Adrenal gland (tissue), 12 donors: ENCODE results near the gene TSHZ2. TPM values are rescaled to one million over a fixed set of nuclear protein-coding genes. Genes with fewer than 3 reads are reported as not detected.

Experiments
- DNase-seq, 7 donors: peaks; one replicate each; pipeline ENCODE4 v3.0.0-alpha.2; 2019 to 2020
- H3K27ac ChIP-seq, 5 donors: fragments of 200-600 bp; sonication (generic) in 4 of 5; 1 replicate in 3 of 5; 2 replicates in 2 of 5; pipeline versions ENCODE4 v1.5.1 to v1.8.0; 2016 to 2020; ENCODE audit warnings: mild to moderate bottlenecking in 1 of 5
- H3K27me3 ChIP-seq: fragments of 200-600 bp; 2 replicates; pipeline ENCODE4 v1.8.0; 2021
- H3K36me3 ChIP-seq, 2 donors: fragments of 200-600 bp; replicated peaks in 1 of 2; 1 replicate in 1 of 2; 2 replicates in 1 of 2; pipeline versions ENCODE4 v1.5.1 to v1.8.0; 2018 to 2022
- H3K4me1 ChIP-seq, 2 donors: fragments of 200-600 bp; replicated peaks in 1 of 2; 1 replicate in 1 of 2; 2 replicates in 1 of 2; pipeline versions ENCODE4 v1.5.1 to v1.8.0; 2018 to 2021
- H3K4me3 ChIP-seq, 4 donors: fragments of 200-600 bp; sonication (generic) in 3 of 4; one replicate each; pipeline ENCODE4 v1.5.1; 2016 to 2018
- H3K9me3 ChIP-seq, 3 donors: fragments of 200-600 bp; sonication (generic) in 1 of 3; replicated peaks in 1 of 3; 1 replicate in 2 of 3; 2 replicates in 1 of 3; pipeline versions ENCODE4 v1.5.1 to v1.8.0; 2016 to 2021
- POLR2A ChIP-seq, 2 donors: fragments of 450-650 bp; IDR thresholded peaks; one replicate each; pipeline ENCODE4 v1.6.1; 2017; ENCODE audit warnings: antibody characterized with exemption in 2 of 2, mild to moderate bottlenecking in 2 of 2, moderate library complexity in 1 of 2
- whole genome bisulfite sequencing, 4 donors: extraction: QIAGEN DNeasy Blood & Tissue Kit in 2 of 4; methylation state at CpG; one replicate each; pipeline versions ENCODE4 v1.1.5 to v1.1.7; 2013 to 2017; 5-methylcytosine and 5-hydroxymethylcytosine counted together
- intact Hi-C, 2 donors: fragments of 100-400 bp; cut with DNase I; formaldehyde crosslinking; loops; one replicate each; pipeline versions ENCODE4 v1.14.1 to v1.15.0; 2022 to 2023
- polyA plus RNA-seq, 3 donors: library from polyadenylated mRNA; stranded (reverse); fragments of 200-250 nt in 2 of 3; fragments of 350-450 nt in 1 of 3; fragmentation: Illumina TruSeq in 1 of 3; extraction: RNeasy Lipid Tissue Mini Kit (QIAGEN cat#74804) in 1 of 3; gene quantifications; one replicate each; pipeline ENCODE4 v1.2.3, GENCODE V29; 2013 to 2014
- total RNA-seq, 9 donors: library from RNA; depleted of rRNA in 4 of 9; stranded (reverse); fragments of >200 nt in 4 of 9; fragments of 120-200 nt in 1 of 9; fragmentation: NEBNext Ultra II Directional in 1 of 9; extraction: Animal tissue kit (Norgen Biotek cat#: 25700) in 1 of 9; gene quantifications; one replicate each; pipeline versions ENCODE4 v1.1.0 to v1.2.4, GENCODE V29; 2013 to 2023
- TF ChIP-seq, protein P1 (sequence below), 6 experiments: fragments of 450-650 bp in 4 of 6; fragments of 200-600 bp in 2 of 6; sonication (generic) in 1 of 6; IDR thresholded peaks; 1 replicate in 5 of 6; 2 replicates in 1 of 6; pipeline versions ENCODE4 v1.5.1 to v1.8.0; 2016 to 2021; ENCODE audit warnings: antibody characterized with exemption in 6 of 6, mild to moderate bottlenecking in 2 of 6, moderate library complexity in 1 of 6
- donor health status: healthy with polysubstance abuse.
- donor health status: Bipolar disorder and iron deficiency.
- donor health status: DM: yes; HTN: yes; CAD: no.
- donor health status: DM: no; HTN: no; CAD: no.
- donor health status: DM: no; HTN: no; CAD: no.
- donor health status: DM: yes; HTN: yes; CAD: no.

The TSHZ2 gene
- total and polyA plus RNA-seq, 12 donors: 20.5 to 87.1 (median 52.4) TPM

DNA sequence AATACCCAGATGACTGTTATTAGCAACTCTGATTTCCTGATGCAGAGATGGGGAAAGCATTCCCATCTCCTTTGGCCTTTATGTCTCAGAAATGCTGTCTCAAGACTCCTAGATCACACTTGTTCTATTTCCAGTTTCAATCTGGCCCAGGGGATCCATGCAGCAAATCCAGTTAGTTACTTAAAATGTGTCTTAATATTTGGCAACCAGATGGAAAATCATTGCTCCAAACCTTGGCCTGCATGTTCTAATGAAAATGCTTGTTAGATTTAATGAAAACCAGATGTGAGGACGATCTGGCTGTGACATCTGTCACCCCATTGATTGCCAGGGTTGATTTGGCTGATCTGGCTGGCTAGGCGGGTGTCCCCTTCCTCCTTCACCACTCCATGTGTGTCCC lies 125.2 kb downstream of the TSHZ2 start:
- H3K9me3 ChIP-seq: no peaks in the 10 kb centered on the region
- H3K36me3 ChIP-seq: no peaks in the 10 kb centered on the region
- no peak for DNase-seq
- H3K27ac ChIP-seq: no peak overlapping the region
- H3K4me1 ChIP-seq: no peaks in the 10 kb centered on the region
- intact Hi-C loops: no loop called here
- TF ChIP-seq POLR2A (IDR thresholded peaks at IDR 0.05): no peak
- TF ChIP-seq, protein P1, sequence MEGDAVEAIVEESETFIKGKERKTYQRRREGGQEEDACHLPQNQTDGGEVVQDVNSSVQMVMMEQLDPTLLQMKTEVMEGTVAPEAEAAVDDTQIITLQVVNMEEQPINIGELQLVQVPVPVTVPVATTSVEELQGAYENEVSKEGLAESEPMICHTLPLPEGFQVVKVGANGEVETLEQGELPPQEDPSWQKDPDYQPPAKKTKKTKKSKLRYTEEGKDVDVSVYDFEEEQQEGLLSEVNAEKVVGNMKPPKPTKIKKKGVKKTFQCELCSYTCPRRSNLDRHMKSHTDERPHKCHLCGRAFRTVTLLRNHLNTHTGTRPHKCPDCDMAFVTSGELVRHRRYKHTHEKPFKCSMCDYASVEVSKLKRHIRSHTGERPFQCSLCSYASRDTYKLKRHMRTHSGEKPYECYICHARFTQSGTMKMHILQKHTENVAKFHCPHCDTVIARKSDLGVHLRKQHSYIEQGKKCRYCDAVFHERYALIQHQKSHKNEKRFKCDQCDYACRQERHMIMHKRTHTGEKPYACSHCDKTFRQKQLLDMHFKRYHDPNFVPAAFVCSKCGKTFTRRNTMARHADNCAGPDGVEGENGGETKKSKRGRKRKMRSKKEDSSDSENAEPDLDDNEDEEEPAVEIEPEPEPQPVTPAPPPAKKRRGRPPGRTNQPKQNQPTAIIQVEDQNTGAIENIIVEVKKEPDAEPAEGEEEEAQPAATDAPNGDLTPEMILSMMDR (IDR thresholded peaks at IDR 0.05): no peak
- 70 to 83% (median 81%) methylated on average over 2 of the region's 2 CpGs for WGBS, 4 donors
- H3K27me3 ChIP-seq: no peaks in the 10 kb centered on the region
- H3K4me3 ChIP-seq: no peak overlapping the region

DNA sequence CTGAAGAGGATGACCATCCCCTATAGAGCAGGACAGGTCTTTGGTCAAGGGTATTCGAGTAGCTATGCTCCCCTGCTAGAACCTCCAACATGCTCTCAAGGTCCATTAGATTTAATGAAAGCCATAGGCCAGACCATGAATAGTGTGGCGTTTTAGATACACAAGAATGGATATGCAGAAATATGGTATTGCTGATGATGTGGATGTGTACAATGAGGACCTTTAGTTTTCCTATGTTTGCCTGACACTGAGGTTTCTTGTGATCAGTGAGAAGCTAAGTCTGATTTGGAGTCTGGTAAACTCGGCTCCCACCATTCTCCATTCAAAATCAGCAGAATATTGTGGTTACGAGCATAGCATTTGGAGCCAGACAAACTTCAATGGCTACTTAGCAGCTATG lies 125.6 kb downstream of the TSHZ2 start:
- WGBS, 4 donors: 89 to 97% (median 95%) methylated on average over 4 of the region's 4 CpGs
- H3K9me3 ChIP-seq: no peaks in the 10 kb centered on the region
- no peaks in the 10 kb centered on the region for H3K36me3 ChIP-seq
- H3K4me3 ChIP-seq: no peak overlapping the region
- no peaks in the 10 kb centered on the region for H3K27me3 ChIP-seq
- intact Hi-C loops: no loop called here
- no peak overlapping the region for H3K27ac ChIP-seq
- no peaks in the 10 kb centered on the region for H3K4me1 ChIP-seq
- no peak for TF ChIP-seq POLR2A (IDR thresholded peaks at IDR 0.05)
- TF ChIP-seq, protein P1 (IDR thresholded peaks at IDR 0.05): no peak
- no peak for DNase-seq

DNA sequence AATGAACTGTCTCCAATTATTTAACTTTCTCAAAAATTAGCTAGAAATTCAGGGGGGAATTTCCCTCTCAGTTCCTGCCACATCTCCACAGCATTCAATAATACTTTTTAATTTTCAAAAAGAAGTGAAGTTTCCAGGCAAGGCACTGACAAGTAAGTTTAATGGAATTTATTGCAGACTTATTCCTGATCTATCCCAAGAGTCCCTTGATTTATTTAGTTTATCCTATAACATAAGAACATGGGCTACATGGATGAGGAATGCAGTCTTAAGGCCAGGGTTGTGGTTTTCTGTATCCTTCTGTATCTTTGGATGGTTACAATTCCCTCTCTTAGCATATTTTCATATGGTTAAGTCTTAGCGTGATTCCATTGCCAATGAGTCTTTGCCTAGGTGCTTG lies 126.5 kb downstream of the TSHZ2 start:
- H3K9me3 ChIP-seq: no peaks in the 10 kb centered on the region
- H3K27me3 ChIP-seq: no peaks in the 10 kb centered on the region
- no peaks in the 10 kb centered on the region for H3K36me3 ChIP-seq
- H3K4me1 ChIP-seq: no peaks in the 10 kb centered on the region
- intact Hi-C loops: no loop called here
- no peak for DNase-seq
- no peak overlapping the region for H3K27ac ChIP-seq
- WGBS, 4 donors: 84 to 96% (median 96%) methylated on average over 1 of the region's 1 CpG
- H3K4me3 ChIP-seq: no peak overlapping the region
- TF ChIP-seq, protein P1 (IDR thresholded peaks at IDR 0.05): no peak
- TF ChIP-seq POLR2A (IDR thresholded peaks at IDR 0.05): no peak

DNA sequence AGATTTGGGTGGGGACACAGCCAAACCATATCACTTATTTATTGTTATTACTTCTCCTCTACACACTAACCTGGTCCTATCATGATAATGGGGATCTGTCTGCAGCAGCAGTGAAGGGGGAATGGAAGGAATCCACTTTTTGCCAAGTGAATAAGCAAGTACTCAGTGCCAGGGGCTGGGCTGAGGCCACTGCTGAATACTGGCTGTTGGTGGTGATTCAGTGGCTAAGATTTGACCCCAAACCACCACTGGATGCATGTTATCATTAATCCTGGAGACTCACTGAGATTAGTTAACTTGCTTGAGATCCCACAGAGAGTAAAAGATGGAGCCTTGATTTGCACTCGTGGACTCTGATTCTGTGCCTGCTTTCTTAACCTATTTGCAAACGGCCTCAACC lies 127.7 kb downstream of the TSHZ2 start:
- no peak for DNase-seq
- TF ChIP-seq, protein P1 (IDR thresholded peaks at IDR 0.05): no peak
- TF ChIP-seq POLR2A (IDR thresholded peaks at IDR 0.05): no peak
- 72 to 82% (median 77%) methylated on average over 2 of the region's 2 CpGs for WGBS, 4 donors
- H3K4me1 ChIP-seq: no peaks in the 10 kb centered on the region
- no peaks in the 10 kb centered on the region for H3K9me3 ChIP-seq
- H3K4me3 ChIP-seq: no peak overlapping the region
- no peaks in the 10 kb centered on the region for H3K36me3 ChIP-seq
- H3K27ac ChIP-seq: no peak overlapping the region
- no peaks in the 10 kb centered on the region for H3K27me3 ChIP-seq
- intact Hi-C loops: no loop called here
